K562 (cell line): ENCODE data around the gene MEIG1. TPM values are rescaled to one million over a fixed set of nuclear protein-coding genes. Genes with fewer than 3 reads are reported as not detected.

Experiments used
- ARID3A ChIP-seq: IDR thresholded peaks from 2 replicates; pipeline ENCODE4 v1.6.1; 2012; ENCODE audit warnings: low read depth, low read length, improper control_type of control experiment, borderline replicate concordance
- BRF2 ChIP-seq: IDR thresholded peaks from 3 replicates; pipeline ENCODE4 v1.6.1; 2011; ENCODE audit warnings: borderline replicate concordance, mild to moderate bottlenecking; ENCODE audit not compliant: insufficient read length, insufficient read depth
- CBX8 ChIP-seq: fragments of 200-600 bp; sonication (generic); IDR thresholded peaks from 2 replicates; pipeline ENCODE4 v1.6.1; 2012; ENCODE audit warnings: borderline replicate concordance, mixed run types, low read depth, mild to moderate bottlenecking, moderate library complexity, mixed read lengths, low read length, control low read depth, inconsistent platforms; ENCODE audit not compliant: poor library complexity, severe bottlenecking; ENCODE audit errors: extremely low read depth
- EGR1 ChIP-seq: fragments of 450-650 bp; conservative IDR thresholded peaks from 2 replicates; pipeline ENCODE4 v1.6.1; 2017; ENCODE audit warnings: mild to moderate bottlenecking
- HMGXB4 ChIP-seq: sonication (generic); formaldehyde crosslinking; IDR thresholded peaks from 2 replicates; pipeline ENCODE4 v1.8.1; 2023; ENCODE audit warnings: mild to moderate bottlenecking, missing genetic modification reagents
- KLF16 ChIP-seq: IDR thresholded peaks from 2 replicates; pipeline ENCODE4 v1.6.1; 2016; ENCODE audit warnings: antibody characterized with exemption
- MCM7 ChIP-seq, 2 experiments: fragments of 450-650 bp; IDR thresholded peaks; 2 replicates each; pipeline ENCODE4 v1.6.1; 2016 to 2018
- NR3C1 ChIP-seq: sonication (generic); formaldehyde crosslinking; IDR thresholded peaks from 2 replicates; pipeline ENCODE4 v1.8.1; 2022; ENCODE audit warnings: missing genetic modification reagents
- PHF21A ChIP-seq: fragments of 450-650 bp; IDR thresholded peaks from 2 replicates; pipeline ENCODE4 v1.6.1; 2017; ENCODE audit warnings: low read depth, borderline replicate concordance
- PHF8 ChIP-seq: fragments of 200-600 bp; sonication (generic); IDR thresholded peaks from 2 replicates; pipeline ENCODE4 v1.6.1; 2012; ENCODE audit warnings: mixed run types, mild to moderate bottlenecking, inconsistent platforms, low read length, moderate library complexity, borderline replicate concordance
- PML ChIP-seq: IDR thresholded peaks from 2 replicates; pipeline ENCODE4 v1.6.1; 2012; ENCODE audit warnings: low read length, inconsistent platforms
- RAD21 ChIP-seq, 2 experiments: fragments of 250-450 bp in 1 of 2; fragments of 450-650 bp in 1 of 2; sonication (Bioruptor Pico) in 1 of 2; formaldehyde crosslinking in 1 of 2; IDR thresholded peaks in 1 of 2; conservative IDR thresholded peaks in 1 of 2; 2 replicates each; pipeline versions ENCODE4 v1.4.0 to v1.8.0; 2020 to 2022; ENCODE audit warnings: mild to moderate bottlenecking in 2 of 2, moderate library complexity in 1 of 2
- RBBP5 ChIP-seq: fragments of 200-600 bp; sonication (generic); IDR thresholded peaks from 2 replicates; pipeline ENCODE4 v1.6.1; 2012; ENCODE audit warnings: borderline replicate concordance, mild to moderate bottlenecking, low read length, control low read depth, inconsistent platforms; ENCODE audit not compliant: insufficient read depth, poor library complexity, severe bottlenecking
- SMAD2 ChIP-seq: fragments of 150-350 bp; IDR thresholded peaks from 2 replicates; pipeline ENCODE4 v1.6.1; 2014; ENCODE audit warnings: low read depth, mild to moderate bottlenecking, low read length
- TCF7L2 ChIP-seq: fragments of 150-350 bp; IDR thresholded peaks from 2 replicates; pipeline ENCODE4 v1.6.1; 2016; ENCODE audit warnings: low read depth, mild to moderate bottlenecking, low read length, moderate library complexity
- YBX1 ChIP-seq: fragments of 450-650 bp; IDR thresholded peaks from 2 replicates; pipeline ENCODE4 v1.7.1; 2016; ENCODE audit warnings: mild to moderate bottlenecking
- ZFP91 ChIP-seq: sonication (generic); formaldehyde crosslinking; IDR thresholded peaks from 2 replicates; pipeline ENCODE4 v1.8.0; 2022; ENCODE audit warnings: mild to moderate bottlenecking, missing genetic modification reagents
- ZFPM2 ChIP-seq: fragments of 250-450 bp; sonication (Bioruptor Pico); IDR thresholded peaks from 2 replicates; pipeline ENCODE4 v1.5.1; 2022; ENCODE audit warnings: mild to moderate bottlenecking
- ZNF232 ChIP-seq: sonication (generic); formaldehyde crosslinking; IDR thresholded peaks from 2 replicates; pipeline ENCODE4 v1.8.0; 2022; ENCODE audit warnings: mild to moderate bottlenecking, missing genetic modification reagents
- ZNF311 ChIP-seq: fragments of 250-450 bp; sonication (Bioruptor Pico); IDR thresholded peaks from 2 replicates; pipeline ENCODE4 v1.4.0; 2020; ENCODE audit warnings: mild to moderate bottlenecking, moderate library complexity
- ZNF347 ChIP-seq: fragments of 450-650 bp; formaldehyde crosslinking; IDR thresholded peaks from 2 replicates; pipeline ENCODE4 v1.4.0; 2020; ENCODE audit warnings: low read depth, mild to moderate bottlenecking, moderate library complexity
- ZNF764 ChIP-seq: fragments of 250-450 bp; sonication (Bioruptor Pico); IDR thresholded peaks from 2 replicates; pipeline ENCODE4 v1.4.0; 2020; ENCODE audit warnings: low read depth, mild to moderate bottlenecking, moderate library complexity
- polyA plus RNA-seq, 8 experiments: library from polyadenylated mRNA; depleted of rRNA in 4 of 8; stranded (reverse) in 5 of 8; unstranded in 3 of 8; fragments of >200 nt; fragmentation: Nextera tagmentation in 2 of 8; fragmentation: Illumina TruSeq in 1 of 8; extraction: Ambion mirVana in 2 of 8; extraction: Trizol in 1 of 8; gene quantifications; 2 replicates each; pipeline versions ENCODE4 v1.2.1 to v1.2.3, GENCODE V29; 2011 to 2014; ENCODE audit warnings: inconsistent platforms in 1 of 8, missing spikeins in 1 of 8
- total RNA-seq, 7 experiments: library from RNA; depleted of rRNA in 6 of 7; stranded (reverse); fragments of >200 nt in 6 of 7; fragmentation: Illumina TruSeq in 2 of 7; extraction: Trizol in 2 of 7; gene quantifications; 2 replicates each; pipeline versions ENCODE4 v1.2.1 to v1.2.3, GENCODE V29; 2011 to 2021; ENCODE audit warnings: low replicate concordance in 1 of 7

The MEIG1 gene
- total and polyA plus RNA-seq, 9 of the 15 experiments (the other 6 are each of a cell fraction or from before 2014, with no cell fraction given): 0.19 to 1.7 (median 0.54) TPM; not detected in 3

- TF ChIP-seq CBX8 (no peak), ZFPM2 (CRISPR knock-in tag) (no peak), PHF21A (0 out of 2 replicates have a peak, but pooled peaks have one; percentile 39), NR3C1 (CRISPR knock-in tag) (no peak), BRF2 (no peak), RBBP5 (peak; percentile 96), YBX1 (no peak), MCM7 (IDR thresholded peaks at IDR 0.05) (no peak), RAD21 (CRISPR knock-in tag; conservative IDR thresholded peaks at IDR 0.05 in 1 of 2, IDR thresholded peaks at IDR 0.05 in 1 of 2) (no peak), PHF8 (peak; percentile 99), PML (peak; percentile 80), EGR1 (peak; percentile 44; the same call in 1 of the 2 replicates), SMAD2 (no peak), ZNF232 (CRISPR knock-in tag) (peak; percentile 83; the same call in 1 of the 2 replicates), HMGXB4 (no peak; the same call in 1 of the 2 replicates), ZFP91 (CRISPR knock-in tag) (no peak), ZNF347 (CRISPR knock-in tag) (no peak), KLF16 (no peak), TCF7L2 (no peak), ZNF311 (no peak), ZNF764 (CRISPR knock-in tag) (no peak), ARID3A (no peak)
Observed at GRCh38 chr10:14954001-14954770, 5.0 kb upstream of the MEIG1 start, which contains the start of gene DCLRE1C (continued).
